G401 (cell line): ENCODE measurements around the gene BCL2L13. TPM values are rescaled to one million over a fixed set of nuclear protein-coding genes. Genes with fewer than 3 reads are reported as not detected.
A peak's percentile ranks its signal among the peaks of the same experiment; 100 is the strongest.
"Not testable (repeated sequence)": the region's sequence is repeated elsewhere in the genome, so short reads cannot be mapped to it uniquely, and the experiment has no call there.

ENCODE experiments used
- DNase-seq: peaks from one replicate; pipeline ENCODE4 v3.0.0-alpha.2; 2015; ENCODE audit warnings: low spot score
- in situ Hi-C: cut with HindIII; loops from 2 replicates; pipeline ENCODE4 v1.10.0; 2016; ENCODE audit warnings: low sequenced_read_pairs, mixed read lengths
- total RNA-seq: library from RNA; depleted of rRNA; stranded (reverse); fragments of >200 nt; shearing (Covaris generic); gene quantifications from 2 replicates; pipeline ENCODE4 v1.2.3, GENCODE V29; 2014

BCL2L13 gene
- total RNA-seq, 1 experiment from 2014 or later = 63.1 TPM

- in situ Hi-C loops = no loop called here
- no peak for DNase-seq
These were observed 35.6 kb downstream of the BCL2L13 start for GRCh38 chr22:17674152-17674551.

GRCh38 chr22:17675584-17675983 lies 37.0 kb downstream of the BCL2L13 start:
- in situ Hi-C loops = no loop called here

GRCh38 chr22:17678817-17679385 lies 40.3 kb downstream of the BCL2L13 start:
- DNase-seq = peak; percentile 32
- in situ Hi-C loops = no loop called here

More at GRCh38 chr22:17675584-17675983, 37.0 kb downstream of the BCL2L13 start:
- no peak for DNase-seq

DNA sequence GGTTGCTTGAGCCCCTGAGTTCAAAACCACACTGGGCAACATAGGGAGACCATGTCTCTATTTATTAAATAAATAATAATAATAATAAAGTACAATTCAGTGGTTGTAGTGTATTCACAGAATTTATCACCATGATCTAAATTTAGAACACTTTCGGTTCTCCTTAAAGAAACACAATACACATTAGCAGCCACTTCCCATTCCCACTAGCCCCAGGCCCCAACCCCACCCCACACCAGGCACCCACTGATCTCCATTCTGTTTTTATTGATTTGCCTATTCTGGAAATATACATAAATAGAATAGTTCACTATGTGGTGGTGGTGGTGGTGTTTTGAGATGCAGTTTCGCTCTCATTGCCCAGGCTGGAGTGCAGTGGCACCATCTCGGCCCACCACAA lies 45.7 kb downstream of the BCL2L13 start:
- DNase-seq = no peak
- in situ Hi-C loops = no loop called here

DNA sequence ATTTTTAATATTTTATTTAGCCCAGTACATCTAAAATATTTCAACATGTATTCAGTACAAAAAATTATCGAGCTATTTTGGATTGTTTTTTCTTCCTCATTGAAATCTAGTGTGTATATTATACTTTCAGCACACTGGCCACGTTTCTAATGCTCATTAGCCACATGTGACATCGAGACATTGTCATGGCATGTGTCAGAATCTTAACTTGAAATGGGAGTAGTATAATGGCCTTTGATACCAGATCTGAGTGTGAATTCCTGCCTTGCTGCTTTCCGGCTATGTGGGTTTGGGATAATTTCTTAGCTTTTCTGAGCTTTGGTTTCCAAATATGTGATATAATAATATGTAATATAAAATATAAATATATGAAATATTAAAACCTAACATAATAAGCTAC lies 54.3 kb downstream of the BCL2L13 start:
- no peak for DNase-seq
- in situ Hi-C loops = no loop called here

DNA sequence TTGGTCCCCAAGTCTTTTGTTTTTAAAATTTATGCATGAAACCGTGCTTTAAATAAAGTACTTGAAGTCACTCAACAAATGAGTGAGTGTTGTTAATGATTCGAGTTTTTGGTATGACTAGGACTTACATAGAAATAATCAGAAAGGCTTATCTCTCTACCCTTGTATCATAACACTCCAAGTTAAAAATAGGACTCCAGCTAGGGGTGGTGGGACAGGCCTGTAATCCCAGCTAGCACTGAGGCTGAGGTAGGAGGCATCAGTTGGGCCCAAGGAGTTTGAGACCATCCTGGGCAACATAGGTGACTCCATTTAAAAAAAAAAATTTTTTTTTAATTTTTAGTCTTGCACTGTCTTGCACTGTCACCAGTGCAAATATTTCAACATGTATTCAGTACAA lies 55.6 kb downstream of the BCL2L13 start:
- in situ Hi-C loops = no loop called here
- DNase-seq = no peak

DNA sequence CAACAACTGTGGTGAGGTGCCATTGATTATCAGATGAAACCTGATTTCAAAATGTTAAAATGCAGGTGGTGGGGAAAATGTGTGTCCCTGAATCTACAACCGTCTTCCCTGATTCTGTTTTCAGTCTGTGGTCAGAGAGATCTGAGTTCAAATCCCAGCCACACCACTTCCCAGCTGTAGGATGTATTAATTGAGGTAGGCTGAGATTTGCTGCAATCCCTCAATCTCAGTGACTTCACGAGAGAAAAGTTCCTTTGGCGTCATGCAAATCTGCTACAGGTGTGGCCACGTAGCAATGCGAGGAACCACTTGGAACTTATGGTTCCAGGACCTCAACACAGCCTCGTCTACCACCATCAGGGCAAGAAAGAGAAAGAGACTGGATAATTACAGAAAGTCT lies 56.2 kb downstream of the BCL2L13 start:
- no peak for DNase-seq
- in situ Hi-C loops = no loop called here

DNA sequence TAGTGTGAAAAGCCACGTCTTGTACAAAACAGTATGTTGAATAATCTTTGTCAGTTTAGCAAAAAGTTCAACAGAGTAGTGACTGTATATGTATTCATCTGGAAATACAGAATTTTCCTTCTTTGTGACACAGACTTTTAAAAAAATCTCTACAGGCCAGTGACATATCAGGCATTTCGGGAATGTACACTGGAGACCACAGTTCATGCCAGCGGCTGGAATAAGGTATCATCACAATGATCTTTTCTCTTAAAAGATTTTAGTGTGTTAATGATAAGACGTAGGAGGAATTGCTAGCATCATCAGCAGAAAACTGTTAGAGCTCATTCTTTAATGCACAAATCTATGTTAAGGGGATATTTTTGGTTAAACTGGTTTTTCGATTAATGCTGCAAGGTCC lies 57.4 kb downstream of the BCL2L13 start:
- in situ Hi-C loops = no loop called here
- no peak for DNase-seq

GRCh38 chr22:17697196-17697595 lies 58.6 kb downstream of the BCL2L13 start:
- in situ Hi-C loops, DNase-seq: not testable (repeated sequence)

GRCh38 chr22:17698276-17698675 lies 59.7 kb downstream of the BCL2L13 start:
- DNase-seq, in situ Hi-C loops: not testable (repeated sequence)

- no peak for DNase-seq
- in situ Hi-C loops = no loop called here
These were observed 60.4 kb downstream of the BCL2L13 start for GRCh38 chr22:17698948-17699347.

DNA sequence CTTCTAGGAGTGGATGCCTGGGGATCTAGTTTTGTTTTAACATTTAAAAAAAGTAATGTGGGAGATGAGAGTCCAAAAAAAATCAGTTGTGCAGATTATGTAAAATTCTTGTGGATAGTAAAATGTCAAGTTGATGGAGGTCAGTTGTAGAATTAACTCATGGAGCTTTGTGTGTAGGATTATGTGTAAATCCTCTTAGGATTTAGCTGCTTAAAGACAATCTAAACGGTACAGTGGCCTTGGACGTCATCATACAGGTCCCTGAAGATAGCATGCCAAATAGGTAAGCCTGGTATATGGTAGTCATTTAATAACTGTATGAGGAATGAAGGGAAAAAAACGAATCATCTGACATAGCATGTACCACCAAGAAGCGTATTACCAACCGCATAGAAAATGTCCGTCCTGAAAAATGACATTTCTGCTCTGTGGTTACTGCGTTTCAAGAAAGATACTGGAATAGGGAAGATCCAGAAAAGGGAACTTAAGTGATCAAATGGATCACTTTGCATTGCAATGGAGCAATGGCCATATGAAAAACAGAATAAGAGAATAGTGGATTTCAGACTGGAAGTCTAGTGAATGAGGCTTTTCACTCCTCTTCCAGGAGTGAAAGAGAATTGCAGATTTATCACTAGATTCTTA lies 61.3 kb downstream of the BCL2L13 start:
- in situ Hi-C loops = no loop called here
- no peak for DNase-seq

GRCh38 chr22:17700778-17701177 lies 62.2 kb downstream of the BCL2L13 start:
- no peak for DNase-seq
- in situ Hi-C loops = no loop called here

DNA sequence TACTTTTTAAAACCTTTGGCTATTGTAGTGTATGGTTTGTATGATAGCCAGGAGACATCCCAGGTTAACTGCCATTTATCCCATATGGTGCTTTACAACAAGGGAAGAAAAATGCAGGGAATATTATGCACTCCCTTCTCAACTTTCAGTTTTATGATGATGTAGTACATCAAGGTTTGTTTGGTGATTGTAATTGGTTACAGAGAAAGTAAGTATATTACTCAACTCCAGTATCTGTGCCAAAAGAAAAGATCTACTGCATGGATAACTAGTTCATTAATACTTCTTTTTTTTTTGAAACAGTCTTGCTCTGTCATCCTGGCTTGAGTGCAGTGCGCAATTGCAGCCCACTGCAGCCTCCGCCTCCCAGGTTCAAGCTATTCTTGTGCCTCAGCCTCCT lies 65.3 kb downstream of the BCL2L13 start:
- no peak for DNase-seq

DNA sequence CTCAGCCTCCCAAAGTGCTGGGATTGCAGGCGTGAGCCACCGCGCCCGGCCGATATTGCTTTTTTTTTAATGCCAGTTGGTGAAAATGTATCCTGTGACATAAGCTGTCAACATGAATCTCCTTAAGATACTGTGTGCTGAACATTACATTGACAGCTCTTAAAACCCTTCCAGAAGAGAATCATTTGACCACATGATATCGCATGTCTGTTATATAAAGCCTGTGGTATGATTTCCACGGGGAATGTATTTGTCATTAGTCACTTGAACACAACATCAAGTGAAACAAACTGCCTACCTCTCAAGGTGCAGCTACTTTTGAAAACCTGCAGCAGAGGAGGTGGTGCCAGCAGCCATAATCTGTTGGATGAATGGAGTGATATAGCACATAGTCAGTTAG lies 67.0 kb downstream of the BCL2L13 start:
- in situ Hi-C loops = no loop called here
- no peak for DNase-seq

More for the DNA sequence above, 65.3 kb downstream of the BCL2L13 start:
- in situ Hi-C loops = no loop called here

GRCh38 chr22:17705951-17706900 lies 67.7 kb downstream of the BCL2L13 start:
- in situ Hi-C loops = no loop called here
- DNase-seq = peak; percentile 45

- in situ Hi-C loops = no loop called here
These were observed 68.4 kb downstream of the BCL2L13 start for GRCh38 chr22:17706947-17707346.

DNA sequence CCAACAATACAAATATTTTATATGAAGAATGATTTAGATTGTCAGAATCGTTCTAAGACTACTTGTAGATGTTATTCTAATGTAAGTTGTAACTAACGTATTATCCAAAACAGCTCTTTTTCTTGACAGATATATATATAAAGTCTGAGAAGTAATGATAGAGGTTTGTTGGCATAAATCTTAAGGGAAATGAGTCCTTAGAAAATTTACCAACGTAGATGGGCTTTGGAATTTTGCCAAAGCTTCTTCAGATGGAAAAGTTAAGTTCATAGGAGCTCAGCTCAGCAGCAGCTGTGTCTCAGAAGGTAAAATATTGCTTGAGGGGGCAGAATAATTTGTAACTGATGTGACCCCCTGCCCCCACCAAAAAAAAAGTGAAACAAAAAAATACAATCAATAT lies 69.0 kb downstream of the BCL2L13 start:
- in situ Hi-C loops = no loop called here

More at GRCh38 chr22:17706947-17707346, 68.4 kb downstream of the BCL2L13 start:
- DNase-seq = no peak

DNA sequence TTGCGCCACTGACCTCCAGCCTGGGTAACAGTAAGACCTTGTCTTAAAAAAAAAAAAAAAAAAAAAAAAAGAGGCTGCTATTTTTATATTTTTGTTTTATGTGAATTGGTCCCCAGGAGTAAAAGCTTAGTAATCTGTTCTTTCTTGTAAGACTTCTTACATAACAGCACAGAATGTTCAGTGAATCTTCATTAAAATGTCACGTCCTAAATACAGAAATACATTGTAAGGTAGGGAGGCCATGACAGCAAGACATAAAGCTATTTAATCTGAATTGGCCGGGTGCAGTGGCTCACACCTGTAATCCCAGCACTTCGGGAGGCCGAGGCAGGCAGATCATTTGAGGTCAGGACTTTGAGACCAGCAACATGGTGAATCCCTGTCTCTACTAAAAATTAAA lies 71.5 kb downstream of the BCL2L13 start:
- in situ Hi-C loops = no loop called here
- no peak for DNase-seq

More for the DNA sequence above, 69.0 kb downstream of the BCL2L13 start:
- no peak for DNase-seq

DNA sequence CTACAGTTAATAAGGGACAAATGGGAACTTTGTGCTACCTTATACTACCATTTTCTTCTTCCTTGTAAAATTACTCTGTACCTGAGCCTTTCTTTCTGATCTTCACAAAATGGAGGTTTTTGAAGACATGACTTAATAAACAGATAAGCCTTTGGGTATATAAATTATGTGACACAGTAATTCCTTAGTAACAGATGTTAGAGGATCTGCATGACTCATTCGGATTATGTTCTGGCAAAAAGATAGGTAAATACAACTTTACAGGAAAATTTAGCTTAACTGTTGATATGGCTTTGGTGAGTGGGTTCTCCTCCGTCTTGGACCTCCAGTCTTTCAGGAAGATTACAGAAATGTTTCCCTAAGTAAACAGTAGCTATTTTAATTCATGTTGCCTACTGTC lies 73.9 kb downstream of the BCL2L13 start:
- DNase-seq = no peak
- in situ Hi-C loops = no loop called here
